DMS 273 (cell line): Measurements from ENCODE around the gene SBNO2.
"Not testable (repeated sequence)": the region's sequence is repeated elsewhere in the genome, so short reads cannot be mapped to it uniquely, and the experiment has no call there.

ENCODE experiments used
- DNase-seq: peaks from one replicate; lab custom pipeline; 2025; ENCODE audit not compliant: unreplicated experiment; lab: John Stamatoyannopoulos, UW

SBNO2 gene

GRCh38 chr19:1173845-1174809, at the start of gene SBNO2:
Gene SBNO2 (minus strand): TSS chr19:1174268. CDS start chr19:1154276, 19,992 bp downstream.
- DNase-seq, result peak; percentile 94

DNA sequence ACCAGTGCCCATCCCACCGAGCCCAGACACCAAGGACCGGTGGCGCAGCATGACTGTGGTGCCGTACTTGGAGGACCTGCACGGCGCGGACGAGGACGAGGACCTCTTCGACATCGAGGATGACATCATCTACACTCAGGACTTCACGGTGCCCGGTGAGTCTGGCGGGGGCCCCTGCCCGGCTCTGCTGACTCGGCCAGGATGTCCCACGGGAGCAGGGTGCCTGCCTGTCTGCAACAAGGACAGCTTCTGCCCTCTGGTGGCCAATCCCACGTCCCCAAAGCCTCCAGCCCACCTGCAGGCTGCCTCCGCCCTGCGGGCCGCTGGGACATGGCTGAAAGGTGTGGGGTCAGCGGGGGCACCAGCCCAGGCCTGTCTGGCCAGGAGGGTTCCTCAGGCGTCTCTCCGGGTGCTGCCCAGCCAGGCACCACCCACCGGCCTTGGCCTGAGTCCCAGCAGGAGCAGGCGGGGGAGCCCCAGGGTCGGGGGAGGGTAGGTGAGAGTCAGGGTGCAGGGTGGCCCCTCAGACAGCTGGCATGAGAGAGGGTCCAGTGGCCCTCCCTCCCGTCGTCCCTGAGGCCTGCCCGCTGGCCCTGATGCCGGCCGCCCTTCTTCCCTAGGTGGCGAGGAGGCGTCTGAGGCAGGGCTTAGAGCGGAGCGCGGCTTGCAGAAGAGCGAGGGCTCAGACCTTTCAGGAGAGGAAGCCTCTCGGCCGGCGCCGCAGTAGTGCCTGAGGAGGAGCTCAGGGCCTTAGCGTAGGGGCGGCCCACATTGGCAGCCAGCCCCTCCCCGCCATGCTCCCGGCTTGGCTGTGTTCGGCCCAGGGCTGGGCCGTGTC, 49.2 kb upstream of the SBNO2 start:
- DNase-seq, result peak; percentile 63

- peak; percentile 39 for DNase-seq
Measured at GRCh38 chr19:1222394-1222793, 48.3 kb upstream of the SBNO2 start.

DNA sequence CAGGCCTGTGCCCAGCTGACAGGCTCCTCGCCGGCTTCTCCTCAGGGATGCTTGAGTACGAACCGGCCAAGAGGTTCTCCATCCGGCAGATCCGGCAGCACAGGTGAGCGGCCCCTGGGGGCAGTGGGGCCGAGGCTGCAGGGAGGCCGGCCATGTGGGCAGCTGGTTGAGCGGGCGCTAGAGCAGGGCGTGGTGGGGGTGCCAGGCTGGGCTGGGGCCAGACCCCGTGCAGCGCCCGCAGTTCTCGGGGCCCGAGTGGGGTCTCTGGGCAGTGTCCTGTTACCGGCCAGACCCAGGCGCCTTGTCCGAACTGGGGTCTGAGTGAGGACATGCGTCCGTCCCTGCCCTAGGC, 47.8 kb upstream of the SBNO2 start:
- no peak for DNase-seq

GRCh38 chr19:1220976-1221903, 47.2 kb upstream of the SBNO2 start:
- DNase-seq, result peak; percentile 52

DNA sequence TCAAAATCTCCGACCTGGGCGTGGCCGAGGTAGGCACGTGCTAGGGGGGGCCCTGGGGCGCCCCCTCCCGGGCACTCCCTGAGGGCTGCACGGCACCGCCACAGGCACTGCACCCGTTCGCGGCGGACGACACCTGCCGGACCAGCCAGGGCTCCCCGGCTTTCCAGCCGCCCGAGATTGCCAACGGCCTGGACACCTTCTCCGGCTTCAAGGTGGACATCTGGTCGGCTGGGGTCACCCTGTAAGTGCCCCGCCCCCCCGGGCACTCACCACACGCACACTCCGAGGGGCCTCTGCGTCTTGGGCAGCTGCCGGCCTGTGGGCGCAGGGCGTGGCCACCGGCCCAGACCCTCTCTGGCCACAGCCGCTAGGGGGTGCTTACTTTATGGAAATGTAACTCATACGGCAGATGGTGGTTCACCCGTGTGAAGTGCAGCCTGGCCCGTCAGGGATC, 46.4 kb upstream of the SBNO2 start:
- peak; percentile 92 for DNase-seq

- DNase-seq, result no peak
Measured at GRCh38 chr19:1219786-1220476, 45.9 kb upstream of the SBNO2 start.

- no peak for DNase-seq
Measured at GRCh38 chr19:1218751-1219567, 44.9 kb upstream of the SBNO2 start.

- peak; percentile 38 for DNase-seq
Measured at GRCh38 chr19:1217366-1217765, 43.3 kb upstream of the SBNO2 start.

- no peak for DNase-seq
Measured at GRCh38 chr19:1216756-1217155, 42.7 kb upstream of the SBNO2 start.

DNA sequence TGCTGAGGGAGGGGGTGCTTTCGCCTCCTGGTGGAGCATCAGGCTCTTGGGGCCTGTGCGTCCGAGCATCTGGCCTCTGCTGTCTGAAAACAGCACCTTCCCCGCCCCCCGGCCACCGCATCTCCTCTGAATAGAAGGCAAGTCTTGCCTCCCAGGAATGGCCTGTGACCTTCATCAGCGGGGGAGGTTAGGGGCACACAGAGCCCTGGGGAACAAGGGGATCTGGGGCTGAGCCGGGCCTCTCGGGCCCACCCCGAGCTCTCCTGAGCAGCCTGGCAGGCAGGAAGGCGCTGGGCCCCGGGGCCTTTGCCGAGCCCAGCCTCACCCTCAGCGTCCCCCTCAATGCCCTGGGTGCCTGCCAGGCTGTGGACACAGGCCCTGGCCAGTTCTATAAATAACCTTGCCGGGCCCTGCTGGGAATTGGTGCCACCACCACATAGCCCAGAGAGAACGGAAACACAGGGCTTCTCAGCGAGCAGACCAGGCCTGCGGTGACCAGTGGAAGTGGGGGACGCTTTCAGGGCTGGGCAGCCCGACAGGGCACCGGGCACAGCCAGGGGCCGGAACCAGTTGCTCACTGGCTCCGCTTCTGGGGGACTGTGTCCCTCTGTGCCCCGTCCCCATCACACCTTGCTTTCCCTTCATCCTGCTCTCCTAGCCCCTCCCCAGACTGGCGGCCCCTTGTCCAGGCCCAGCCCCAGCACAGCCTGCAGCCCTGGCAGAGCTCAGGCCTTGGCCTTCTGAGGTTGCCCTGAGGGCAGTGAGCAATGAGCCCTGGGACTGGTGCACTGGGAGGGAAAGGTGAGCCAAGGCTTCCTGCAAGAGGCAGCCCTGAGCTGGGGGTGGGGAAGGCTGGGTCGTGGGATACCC, 41.0 kb upstream of the SBNO2 start:
- DNase-seq, result no peak

- no peak for DNase-seq
Measured at GRCh38 chr19:1214299-1214861, 40.3 kb upstream of the SBNO2 start.

- DNase-seq, result peak; percentile 65
Measured at GRCh38 chr19:1213391-1214286, 39.6 kb upstream of the SBNO2 start.

DNA sequence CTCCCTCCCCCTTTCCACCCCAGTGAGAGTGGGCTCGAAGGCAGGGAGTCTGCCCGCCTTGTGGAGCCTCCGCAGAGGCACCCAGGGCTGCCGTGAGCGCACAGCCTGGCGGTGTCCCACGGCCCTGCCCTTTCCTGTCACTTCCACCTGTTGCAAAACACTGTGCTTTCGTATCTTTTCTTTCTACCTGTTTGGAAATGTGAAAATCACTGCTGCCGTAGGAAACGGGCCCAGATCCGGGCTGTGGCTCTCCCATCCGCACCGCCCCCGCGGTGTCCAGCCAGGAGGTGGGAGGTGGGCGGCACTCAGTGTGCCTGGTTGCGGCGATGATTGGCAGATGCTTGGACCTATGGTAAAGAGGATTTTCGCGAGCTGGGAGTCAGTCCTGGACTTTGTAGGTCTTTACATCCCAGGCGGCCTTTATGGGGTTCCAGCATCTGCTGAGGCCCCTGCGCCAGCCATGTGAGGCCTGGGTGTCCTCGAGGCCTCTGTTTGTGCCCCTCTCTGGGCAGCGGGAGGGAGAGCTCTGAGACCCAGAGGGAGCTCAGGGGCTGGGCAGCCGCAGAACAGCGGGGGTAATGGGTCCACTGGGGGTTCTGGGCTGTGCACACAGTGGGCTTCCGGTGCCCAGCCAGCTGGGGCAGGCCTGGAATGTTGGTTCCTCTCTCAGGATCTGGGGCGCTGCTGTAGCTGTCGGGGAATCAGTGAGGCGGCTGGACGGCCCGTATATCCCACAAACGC, 37.6 kb upstream of the SBNO2 start:
- DNase-seq, result peak; percentile 42

- no peak for DNase-seq
Measured at GRCh38 chr19:1210227-1210538, 36.1 kb upstream of the SBNO2 start.

DNA sequence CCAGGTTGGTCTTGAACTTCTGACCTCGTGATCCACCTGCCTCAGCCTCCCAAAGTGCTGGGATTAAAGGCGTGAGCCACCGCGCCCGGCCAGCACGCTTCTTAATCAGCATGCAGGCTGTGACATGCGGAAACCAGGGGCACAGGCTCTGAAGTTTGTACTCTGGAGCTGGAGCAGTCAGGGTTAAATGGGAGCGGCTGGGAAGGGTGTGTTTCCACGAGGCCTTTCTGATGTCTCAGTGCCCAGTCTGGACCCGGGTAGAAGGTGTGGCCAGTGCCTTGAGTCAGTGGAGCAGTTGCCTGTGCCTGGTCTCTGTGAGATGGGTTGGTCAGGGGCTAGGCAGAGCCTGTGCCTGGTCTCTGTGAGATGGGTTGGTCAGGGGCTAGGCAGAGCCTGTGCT, 34.8 kb upstream of the SBNO2 start:
- DNase-seq, result not testable (repeated sequence)
